ENCODE data around the gene POU3F2.

Gene POU3F2

GRCh38 chr6:98834060-98835031 lies at the start of gene POU3F2:
POU3F2 (plus strand) TSS chr6:98834574; CDS start chr6:98834874, 300 bp downstream.
- DNase-seq, result peak; percentile 92

- DNase-seq, result no peak
Measured at GRCh38 chr6:98787435-98787834, 46.9 kb upstream of the POU3F2 start.

DNA sequence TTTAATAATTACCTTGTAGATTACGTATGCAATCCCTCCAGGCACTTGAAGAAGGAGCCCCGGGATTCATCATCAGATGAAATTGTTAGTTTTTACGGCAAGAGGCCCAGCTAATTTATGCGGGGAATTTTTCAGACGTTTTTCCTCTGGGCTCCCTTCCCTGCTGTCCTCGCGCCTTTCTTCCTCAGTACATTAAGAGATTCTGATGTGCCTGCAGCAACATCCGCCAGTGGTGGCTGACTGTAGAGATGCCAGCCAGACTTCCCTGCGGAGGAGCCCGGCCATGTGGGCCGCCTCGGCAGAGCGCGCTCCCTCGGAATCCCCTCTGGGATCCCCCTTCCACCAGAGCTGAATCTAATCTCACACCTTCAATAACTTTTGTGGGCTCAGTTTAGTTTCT lies 46.4 kb upstream of the POU3F2 start:
- DNase-seq, result peak; percentile 73

GRCh38 chr6:98794307-98794842 lies 40.0 kb upstream of the POU3F2 start:
- DNase-seq, result no peak

DNA sequence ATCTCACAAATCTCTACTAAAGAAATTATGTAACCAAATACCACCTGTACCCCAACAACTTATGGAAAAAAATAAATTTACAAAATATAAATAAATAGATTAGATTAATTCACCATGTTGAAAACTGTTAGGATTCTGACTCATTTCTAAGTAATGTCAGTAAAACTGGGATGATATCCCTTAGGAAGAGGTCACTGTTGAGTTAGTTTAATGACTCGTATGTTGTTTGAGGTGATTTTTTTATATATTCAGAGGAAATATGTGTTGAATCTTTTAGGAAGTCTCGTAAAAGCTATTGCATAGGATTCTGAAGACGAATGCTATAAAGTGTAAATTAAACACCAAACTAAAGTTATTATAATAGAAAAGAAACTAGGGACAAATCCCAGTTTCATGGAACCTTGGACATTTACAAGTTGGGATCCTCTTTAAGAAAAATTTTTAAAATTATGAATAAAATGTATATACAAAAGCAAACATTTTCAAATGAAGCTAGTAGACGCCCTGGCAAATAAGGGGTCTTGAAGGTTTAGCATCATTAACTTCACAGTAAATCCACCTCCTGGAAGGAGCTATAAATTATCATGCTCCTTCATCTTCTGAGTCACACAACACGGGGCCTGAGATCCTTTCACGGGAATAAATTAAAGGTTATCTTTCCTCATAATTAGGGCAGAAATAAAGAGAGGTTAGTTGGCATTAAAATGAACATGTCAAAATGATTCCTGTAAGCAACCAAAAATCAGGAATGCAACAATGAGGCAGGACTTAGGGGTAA lies 37.0 kb upstream of the POU3F2 start:
- no peak for DNase-seq

GRCh38 chr6:98800866-98801265 lies 33.5 kb upstream of the POU3F2 start:
- DNase-seq, result no peak

GRCh38 chr6:98808541-98809210 lies 25.7 kb upstream of the POU3F2 start:
- no peak for DNase-seq

DNA sequence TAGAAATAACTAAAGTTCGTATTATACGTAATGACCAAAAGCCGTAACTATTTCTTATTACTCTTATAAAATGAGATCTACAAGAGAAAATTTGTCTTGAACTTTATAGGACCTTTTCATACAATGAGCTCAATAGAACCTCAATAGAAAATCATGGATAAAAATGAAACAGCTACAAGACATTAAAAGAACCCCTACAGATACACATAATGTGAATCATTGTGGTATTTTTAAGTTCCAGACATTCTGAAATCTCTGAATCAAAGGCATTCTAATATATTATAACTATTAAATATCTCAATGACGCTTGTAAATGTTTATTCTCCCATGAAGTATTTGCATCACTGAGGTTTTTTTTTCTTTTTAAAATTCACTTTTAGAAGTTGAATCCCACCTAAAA lies 22.2 kb upstream of the POU3F2 start:
- no peak for DNase-seq

DNA sequence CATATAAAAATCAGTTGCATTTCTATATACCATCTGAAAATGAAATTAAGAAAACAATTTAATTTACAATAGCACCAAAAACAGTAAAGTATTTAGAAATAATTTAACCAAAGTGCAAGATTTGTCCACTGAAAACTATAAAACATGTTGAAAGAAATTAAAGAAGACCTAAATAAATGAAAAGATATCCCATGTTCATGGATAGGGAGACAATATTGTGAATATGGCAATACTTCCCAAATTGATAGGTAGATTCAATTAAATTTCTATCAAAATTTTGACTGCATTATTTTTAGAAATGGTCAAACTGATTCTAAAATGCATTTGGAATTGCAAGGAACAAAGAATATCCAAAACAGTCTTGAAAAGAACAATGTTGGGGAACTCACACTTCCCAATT lies 17.6 kb upstream of the POU3F2 start:
- DNase-seq, result no peak

- no peak for DNase-seq
Measured at GRCh38 chr6:98821756-98822405, 12.5 kb upstream of the POU3F2 start.

DNA sequence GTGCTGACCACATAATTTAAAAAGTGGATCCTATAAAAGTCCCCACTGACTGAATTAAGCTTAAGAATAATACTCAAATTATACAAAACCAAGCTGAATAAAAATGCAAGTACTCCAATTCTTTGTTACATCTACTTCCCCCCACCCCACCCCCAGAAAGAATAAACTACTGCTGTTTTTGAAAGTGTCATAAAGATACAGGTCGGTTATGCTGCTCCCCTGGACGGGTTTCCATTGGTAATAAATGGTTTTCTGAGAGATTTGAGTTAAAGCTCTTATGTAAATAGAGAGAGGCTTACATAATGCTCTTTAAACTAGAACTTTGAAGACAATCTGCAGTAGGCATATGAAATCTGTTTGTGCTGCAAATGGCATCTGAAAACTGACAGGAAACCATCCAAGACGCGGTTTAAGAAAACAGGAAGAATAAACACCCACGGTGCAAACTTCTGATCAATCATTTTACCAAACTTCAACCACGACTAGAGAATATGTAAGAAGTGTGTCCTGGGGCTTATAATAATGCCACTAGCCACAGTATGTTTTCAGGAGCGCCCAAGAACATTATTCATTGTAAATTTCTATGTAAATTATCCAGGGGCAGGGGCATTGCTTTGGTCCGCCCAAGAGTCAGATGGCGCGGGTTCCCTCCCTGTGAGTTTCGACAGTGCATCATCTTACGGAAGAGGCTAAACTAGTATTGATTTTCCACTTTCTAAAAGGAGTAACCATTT lies 10.8 kb upstream of the POU3F2 start:
- DNase-seq, result no peak

DNA sequence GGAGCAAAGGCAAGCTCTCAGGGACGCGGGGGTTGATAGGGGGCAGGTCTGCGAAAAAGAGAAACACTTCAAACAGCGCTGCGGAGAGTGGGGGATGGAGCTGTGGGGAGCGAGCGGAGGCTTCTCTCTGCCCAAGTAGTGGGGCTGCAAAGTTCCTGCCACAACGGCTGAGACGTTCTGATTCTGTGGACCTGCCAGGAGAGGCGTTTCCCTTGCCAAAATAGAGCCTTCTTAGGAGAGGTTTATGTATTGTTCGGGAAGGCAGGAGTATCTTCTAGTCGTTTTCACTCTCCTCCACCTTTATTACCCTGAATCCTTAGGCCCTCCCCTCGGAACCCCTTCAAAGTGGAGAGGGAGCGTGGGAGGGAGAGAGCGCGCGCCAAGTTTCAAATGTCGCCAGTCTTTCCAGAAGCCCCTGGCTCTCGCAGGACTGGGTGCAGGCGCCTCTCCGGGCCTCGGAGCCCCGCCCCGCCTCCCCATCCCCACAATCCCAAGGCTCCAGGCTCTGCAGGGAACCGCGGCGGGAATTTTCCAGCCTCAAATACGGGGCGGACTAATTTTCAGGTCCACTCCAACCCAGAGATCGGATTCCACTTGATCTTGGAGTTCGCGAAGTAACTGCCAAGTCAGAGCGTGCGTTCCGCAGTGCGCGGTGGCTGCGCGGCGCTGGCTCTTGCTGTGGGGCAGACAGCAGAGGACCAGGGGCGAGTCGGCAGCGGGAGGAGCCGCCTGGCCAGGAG lies 10.0 kb upstream of the POU3F2 start:
- DNase-seq, result peak; percentile 76

GRCh38 chr6:98824902-98825599 lies 9.3 kb upstream of the POU3F2 start:
- peak; percentile 55 for DNase-seq

DNA sequence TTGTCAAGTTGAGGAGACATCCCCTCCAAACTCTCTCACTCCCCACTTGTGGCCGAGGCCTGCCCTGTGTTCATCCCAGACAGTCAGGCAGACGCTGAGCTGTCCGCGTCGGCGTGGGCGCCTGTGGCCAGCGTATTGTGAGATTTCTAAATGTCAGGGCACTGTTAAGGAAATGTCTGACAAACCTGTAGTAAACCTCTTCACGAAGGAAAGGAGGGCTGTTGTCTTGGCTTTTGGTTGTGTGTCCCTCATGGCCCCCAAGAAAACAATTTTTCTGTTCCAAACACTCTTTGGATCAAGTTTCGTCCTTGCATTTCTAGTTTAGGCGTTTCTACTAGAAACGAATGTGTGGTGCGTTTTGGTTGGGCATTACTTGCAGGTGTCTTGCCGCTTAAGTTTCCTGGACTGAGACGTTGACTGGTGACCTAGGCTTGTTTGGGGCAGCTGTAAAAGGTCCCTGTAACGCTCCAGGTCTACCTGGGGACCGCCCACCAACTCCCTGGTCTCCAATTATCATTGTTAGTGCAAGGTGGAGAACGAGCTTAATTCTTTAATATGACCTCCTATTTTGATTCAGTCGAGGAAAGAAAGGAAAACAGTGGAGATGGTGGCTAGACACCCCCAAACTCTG lies 8.7 kb upstream of the POU3F2 start:
- DNase-seq, result peak; percentile 66

DNA sequence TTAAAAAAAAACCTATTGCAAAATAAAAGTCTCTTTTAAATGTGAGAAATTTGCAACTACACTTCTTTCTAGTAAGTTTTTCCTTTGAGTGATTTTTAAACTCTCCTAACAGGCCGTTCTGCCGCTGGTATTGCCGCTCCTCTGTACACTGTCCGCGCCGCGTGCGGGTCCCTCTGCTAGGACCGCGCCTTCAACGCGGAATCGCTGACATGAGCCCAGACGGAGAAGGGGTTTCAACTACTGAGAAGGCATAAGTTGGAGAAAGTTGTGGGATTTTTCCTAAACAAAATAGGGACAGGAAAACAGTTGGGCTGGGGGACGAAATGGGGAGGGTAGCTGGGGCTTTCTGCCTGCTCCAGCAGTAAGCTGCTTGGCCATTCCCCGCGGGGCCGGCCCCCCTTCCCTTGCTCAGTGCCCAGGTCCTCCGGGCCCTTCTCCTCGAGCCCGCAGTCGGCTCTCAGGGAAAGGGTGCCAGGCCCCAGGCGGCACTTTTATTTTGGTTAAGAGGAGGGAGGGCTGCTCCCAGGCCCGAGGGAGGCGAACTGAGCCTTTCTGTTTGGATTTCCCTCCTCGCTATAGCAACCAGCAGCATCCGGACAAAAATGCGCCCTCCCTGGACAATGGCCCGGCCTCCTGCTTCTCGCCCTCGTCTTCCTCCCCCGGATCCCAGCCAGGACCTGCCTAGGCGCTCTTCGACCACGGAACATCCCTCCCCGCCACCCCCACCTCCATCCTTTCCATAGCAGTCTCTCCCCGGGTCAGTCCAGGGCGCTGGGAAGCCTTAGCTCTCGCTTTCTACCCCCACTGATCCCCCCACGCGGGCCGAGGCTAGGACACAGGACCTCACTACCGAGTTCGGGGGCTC lies 6.8 kb upstream of the POU3F2 start:
- DNase-seq, result peak; percentile 75

GRCh38 chr6:98828211-98828788 lies 6.1 kb upstream of the POU3F2 start:
- peak; percentile 49 for DNase-seq

GRCh38 chr6:98828941-98829411 lies 5.4 kb upstream of the POU3F2 start:
- peak; percentile 61 for DNase-seq

- no peak for DNase-seq
Measured at GRCh38 chr6:98830146-98830545, 4.2 kb upstream of the POU3F2 start.
